H1 (cell line): ENCODE data around the gene NPHS2. TPM values are rescaled to one million over a fixed set of nuclear protein-coding genes. Genes with fewer than 3 reads are reported as not detected.

Experiments
- ATF2 ChIP-seq: IDR thresholded peaks from 2 replicates; pipeline ENCODE4 v1.6.1; 2012; ENCODE audit warnings: low read length, inconsistent platforms
- CREB1 ChIP-seq: IDR thresholded peaks from 2 replicates; pipeline ENCODE4 v1.6.1; 2012; ENCODE audit warnings: inconsistent platforms
- JUND ChIP-seq: IDR thresholded peaks from 2 replicates; pipeline ENCODE4 v1.6.1; 2011; ENCODE audit warnings: mild to moderate bottlenecking, improper control_type of control experiment, low read length
- PHF8 ChIP-seq: fragments of 200-600 bp; sonication (generic); conservative IDR thresholded peaks from 2 replicates; pipeline ENCODE4 v1.7.1; 2012; ENCODE audit warnings: low read depth, mild to moderate bottlenecking, inconsistent platforms, low read length, moderate library complexity
- polyA plus RNA-seq, 7 experiments: library from polyadenylated mRNA; depleted of rRNA in 3 of 7; stranded (reverse) in 5 of 7; unstranded in 2 of 7; fragments of >200 nt in 5 of 7; fragments of 200-250 nt in 2 of 7; gene quantifications; 1 replicate in 5 of 7; 2 replicates in 1 of 7; 4 replicates in 1 of 7; pipeline versions ENCODE4 v1.2.1 to v1.2.3, GENCODE V29; 2011 to 2013; ENCODE audit warnings: missing spikeins in 2 of 7, mixed read lengths in 2 of 7
- total RNA-seq: library from RNA; stranded (reverse); fragmentation: NEBNext Ultra II Directional; extraction: Animal tissue kit (Norgen Biotek cat#: 25700); gene quantifications from 2 replicates; pipeline ENCODE4 v1.2.1, GENCODE V29; 2021
- TF ChIP-seq, protein P1 (sequence below): IDR thresholded peaks from 2 replicates; pipeline ENCODE4 v1.6.1; 2012; ENCODE audit warnings: inconsistent platforms

The NPHS2 gene
- total and polyA plus RNA-seq, 2 of the 8 experiments (the other 6 are each of a cell fraction or from before 2014, with no cell fraction given) = not detected

GRCh38 chr1:179598631-179599030 is 22.9 kb upstream of the NPHS2 start (continued):
- TF ChIP-seq ATF2 (no peak), JUND (no peak), PHF8 (no peak), CREB1 (no peak)
- TF ChIP-seq, protein P1, sequence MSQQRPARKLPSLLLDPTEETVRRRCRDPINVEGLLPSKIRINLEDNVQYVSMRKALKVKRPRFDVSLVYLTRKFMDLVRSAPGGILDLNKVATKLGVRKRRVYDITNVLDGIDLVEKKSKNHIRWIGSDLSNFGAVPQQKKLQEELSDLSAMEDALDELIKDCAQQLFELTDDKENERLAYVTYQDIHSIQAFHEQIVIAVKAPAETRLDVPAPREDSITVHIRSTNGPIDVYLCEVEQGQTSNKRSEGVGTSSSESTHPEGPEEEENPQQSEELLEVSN = no peak
